ENCODE results near the gene SELE.

The SELE gene

GRCh38 chr1:169733924-169734323 lies at the start of gene SELE:
TSS of gene SELE (minus strand) at chr1:169734079. CDS start at chr1:169733612, 467 bp downstream.
- DNase-seq (ENCODE audit: low read depth) = no peak

- DNase-seq (ENCODE audit: low read depth) = no peak
These were observed 48.7 kb upstream of the SELE start for GRCh38 chr1:169782596-169782995.

- DNase-seq (ENCODE audit: low read depth) = no peak
These were observed 46.1 kb upstream of the SELE start for GRCh38 chr1:169779970-169780369.

GRCh38 chr1:169779150-169779549 lies 45.3 kb upstream of the SELE start:
- no peak for DNase-seq (ENCODE audit: low read depth)

GRCh38 chr1:169776440-169776839 lies 42.6 kb upstream of the SELE start:
- DNase-seq (ENCODE audit: low read depth) = no peak

- DNase-seq (ENCODE audit: low read depth) = no peak
These were observed 34.3 kb upstream of the SELE start for GRCh38 chr1:169768161-169768560.

- DNase-seq (ENCODE audit: low read depth) = no peak
These were observed 31.9 kb upstream of the SELE start for GRCh38 chr1:169765580-169766331.

GRCh38 chr1:169764919-169765318 lies 31.0 kb upstream of the SELE start:
- DNase-seq (ENCODE audit: low read depth) = no peak

GRCh38 chr1:169762699-169763098 lies 28.8 kb upstream of the SELE start:
- DNase-seq (ENCODE audit: low read depth) = no peak

GRCh38 chr1:169759038-169759437 lies 25.2 kb upstream of the SELE start:
- DNase-seq (ENCODE audit: low read depth) = no peak

- no peak for DNase-seq (ENCODE audit: low read depth)
These were observed 19.7 kb upstream of the SELE start for GRCh38 chr1:169753549-169753948.

- no peak for DNase-seq (ENCODE audit: low read depth)
These were observed 16.2 kb upstream of the SELE start for GRCh38 chr1:169750041-169750440.

GRCh38 chr1:169746550-169746949 lies 12.7 kb upstream of the SELE start:
- DNase-seq (ENCODE audit: low read depth) = no peak

- peak; percentile 30 for DNase-seq (ENCODE audit: low read depth)
These were observed 11.4 kb upstream of the SELE start for GRCh38 chr1:169745015-169745861.

GRCh38 chr1:169741666-169742394 lies 8.0 kb upstream of the SELE start:
- peak; percentile 35 for DNase-seq (ENCODE audit: low read depth)

GRCh38 chr1:169739980-169740379 lies 6.1 kb upstream of the SELE start:
- no peak for DNase-seq (ENCODE audit: low read depth)

- DNase-seq (ENCODE audit: low read depth) = no peak
These were observed 2.4 kb downstream of the SELE start for GRCh38 chr1:169731446-169731845.

GRCh38 chr1:169729991-169730390 lies 3.9 kb downstream of the SELE start:
- no peak for DNase-seq (ENCODE audit: low read depth)

- DNase-seq (ENCODE audit: low read depth) = no peak
These were observed 6.6 kb downstream of the SELE start for GRCh38 chr1:169727307-169727706.

GRCh38 chr1:169726851-169727250 lies 7.0 kb downstream of the SELE start:
- no peak for DNase-seq (ENCODE audit: low read depth)

- DNase-seq (ENCODE audit: low read depth) = no peak
These were observed 7.9 kb downstream of the SELE start for GRCh38 chr1:169725930-169726329.

- DNase-seq (ENCODE audit: low read depth) = no peak
These were observed 9.7 kb downstream of the SELE start for GRCh38 chr1:169724168-169724567.

GRCh38 chr1:169723763-169724162 lies 10.1 kb downstream of the SELE start:
- no peak for DNase-seq (ENCODE audit: low read depth)

Measured in non-pigmented ciliary epithelial cell (primary cell).